GM19395 (cell line): ENCODE data around the gene PPP6R1.

Experiments used
- ATAC-seq: cut with Tn5 transposase; IDR thresholded peaks from one replicate; pipeline ENCODE4 v1.9.1; 2021; ENCODE audit warnings: mild to moderate bottlenecking, moderate library complexity; ENCODE audit not compliant: unreplicated experiment

PPP6R1 gene

DNA sequence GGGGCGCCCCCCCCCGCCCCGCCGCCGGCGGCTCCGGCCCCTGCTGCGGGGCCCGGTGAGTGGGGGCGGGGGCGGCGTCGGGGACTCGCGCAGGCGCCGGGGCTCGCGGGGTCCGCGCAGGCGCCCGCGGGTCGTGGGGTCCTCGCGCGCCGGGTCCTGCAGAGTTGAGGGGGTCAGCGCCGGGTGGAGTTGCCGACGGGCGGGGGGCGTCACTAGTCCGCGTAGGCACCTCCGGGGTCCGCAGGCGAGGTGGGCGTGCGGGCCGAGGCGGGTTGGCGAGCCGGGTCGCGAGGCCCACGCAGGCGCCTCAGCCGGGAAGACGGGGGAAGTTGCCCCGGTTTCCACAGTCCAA, 365 bp downstream of the PPP6R1 start:
- ATAC-seq, result peak; percentile 22

DNA sequence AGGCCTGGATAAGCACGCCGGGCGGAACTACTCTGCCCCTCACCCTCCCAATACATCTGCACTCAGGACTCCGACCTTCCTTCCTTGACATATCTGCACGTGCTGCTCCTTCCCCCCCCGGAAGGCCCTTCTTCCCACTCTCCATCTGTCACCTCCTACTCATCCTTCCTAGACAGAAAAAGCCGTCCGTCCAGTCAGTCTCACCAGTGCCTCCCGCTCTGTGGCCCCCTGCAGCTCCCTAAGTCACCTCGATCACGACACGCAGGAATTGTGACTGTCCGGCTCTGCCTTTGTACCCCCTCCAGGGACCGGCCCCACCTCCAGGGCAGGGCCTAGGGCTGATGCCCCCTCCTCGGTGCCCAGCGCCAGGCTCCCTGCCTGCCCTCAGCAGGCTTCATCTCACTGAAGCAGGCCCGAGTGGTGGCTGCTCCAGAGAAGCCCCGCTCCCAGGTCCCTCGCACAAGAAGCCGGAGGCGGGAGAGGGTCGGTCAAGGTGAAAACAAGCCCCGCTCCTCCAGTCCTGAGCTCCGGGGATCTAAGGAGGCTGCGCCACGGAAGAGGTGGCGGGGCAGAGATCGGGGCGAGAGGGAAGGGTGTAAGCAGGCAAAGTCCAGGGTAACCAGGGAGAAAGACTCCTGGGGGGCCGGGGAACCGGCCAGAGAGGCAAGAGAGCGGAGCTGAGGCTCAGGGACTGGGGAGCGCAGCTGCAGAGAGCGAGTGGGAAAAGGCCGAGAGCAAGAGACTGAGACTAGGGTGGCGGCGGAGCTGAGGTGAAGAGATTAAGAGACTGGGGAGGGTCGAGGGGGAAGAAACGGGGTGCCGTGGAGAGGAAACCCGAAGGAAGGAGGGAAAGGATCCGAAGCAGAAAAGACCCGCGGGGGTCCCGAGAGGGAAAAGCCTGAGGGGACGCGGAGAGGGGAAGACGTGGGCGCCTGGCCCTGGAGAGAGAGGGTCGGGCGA, 1.1 kb downstream of the PPP6R1 start:
- no peak for ATAC-seq

DNA sequence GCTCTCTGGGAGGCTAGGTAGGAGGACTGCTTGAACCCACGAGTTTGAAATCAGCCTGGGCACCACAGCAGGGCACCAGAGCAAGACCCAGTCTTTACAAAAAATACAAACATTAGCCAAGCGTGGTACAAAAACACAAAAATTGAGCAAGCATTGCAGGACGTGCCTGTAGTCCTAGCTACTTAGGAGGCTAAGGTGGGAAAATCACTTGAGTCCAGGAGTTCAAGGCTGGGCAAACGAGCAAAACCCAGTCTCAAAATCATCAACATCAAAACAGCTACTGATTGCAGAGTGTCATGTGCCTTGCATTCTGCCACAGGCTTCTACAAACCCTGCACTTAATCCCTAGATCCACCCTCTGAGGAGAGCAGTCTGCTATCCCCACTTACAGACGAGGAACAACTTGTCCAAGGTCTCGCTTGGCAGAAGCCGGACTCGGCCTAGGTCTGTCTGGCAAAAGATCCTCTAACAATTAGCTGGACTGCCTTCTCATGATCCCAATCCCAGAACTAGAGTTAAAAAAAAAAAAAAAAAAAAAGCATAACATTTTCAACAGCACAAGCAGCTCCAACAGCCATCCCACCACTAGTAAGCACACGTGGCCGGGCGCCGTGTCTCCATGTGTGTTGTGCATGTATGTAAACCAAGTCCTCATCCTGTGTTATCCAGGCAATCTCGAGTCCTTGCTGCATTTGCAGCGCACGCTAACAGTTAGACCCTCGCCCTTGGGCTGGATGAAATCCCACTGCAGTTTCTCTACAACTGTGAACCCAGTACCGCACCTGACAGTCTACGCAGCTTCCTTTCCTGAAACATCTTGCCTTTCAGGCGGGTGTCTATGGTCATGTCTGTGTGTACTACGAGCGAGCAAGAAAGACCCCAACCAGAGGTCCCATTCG, 2.0 kb downstream of the PPP6R1 start:
- no peak for ATAC-seq

DNA sequence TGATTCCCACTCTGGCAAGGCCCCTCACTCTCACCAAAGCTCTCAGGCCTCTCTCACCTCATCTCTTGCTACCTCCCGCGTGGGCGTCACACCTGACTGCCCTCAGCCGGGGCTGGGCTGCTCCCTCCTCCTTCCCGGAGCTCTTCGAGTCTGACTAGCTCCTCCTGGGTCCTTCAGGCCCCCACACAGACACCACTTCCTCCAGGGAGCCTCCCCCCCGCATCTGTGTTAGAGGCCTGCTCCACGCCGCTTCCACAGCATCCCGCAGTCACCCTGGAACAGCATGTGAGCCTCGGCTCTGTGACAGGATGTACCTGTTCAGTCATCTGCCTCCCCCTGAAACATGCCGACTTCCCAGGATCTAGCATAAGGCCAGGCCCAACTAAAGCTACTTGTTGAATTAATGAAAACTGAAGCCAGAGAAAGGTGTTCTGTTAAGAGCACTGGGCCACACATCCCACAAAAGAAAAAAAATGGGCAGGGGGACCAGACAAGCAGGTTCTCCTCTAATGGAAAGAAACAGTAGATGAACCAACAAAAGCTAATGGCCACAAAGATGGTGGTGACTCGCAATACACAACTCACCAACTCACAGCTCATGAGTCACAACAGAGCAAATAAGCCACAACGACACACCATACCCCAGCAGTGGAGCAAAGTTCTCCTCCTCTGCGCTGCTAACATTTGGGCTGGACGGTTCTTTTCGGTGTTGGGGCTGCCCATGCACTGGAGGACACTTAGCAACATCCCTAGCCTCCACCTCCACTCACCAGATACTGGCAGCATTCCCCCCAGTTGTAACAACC, 3.0 kb downstream of the PPP6R1 start:
- no peak for ATAC-seq

DNA sequence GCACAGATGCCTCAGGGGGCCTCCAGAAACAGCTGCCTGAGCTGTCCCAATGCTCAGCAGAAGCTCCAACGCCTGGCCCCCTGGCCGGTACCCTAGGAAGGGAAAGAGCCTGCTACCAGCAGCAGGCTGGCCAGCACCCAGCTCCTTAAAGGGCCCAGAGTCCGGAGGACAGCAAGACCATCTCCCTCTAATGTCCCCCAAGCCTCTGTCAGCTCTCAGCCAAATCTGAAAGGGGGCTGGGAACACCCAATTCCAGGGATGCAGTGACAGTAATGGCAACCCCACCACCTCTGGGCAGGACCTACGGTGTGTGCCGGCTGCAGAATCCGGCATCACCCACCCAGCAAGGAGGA, 4.2 kb downstream of the PPP6R1 start:
- no peak for ATAC-seq

DNA sequence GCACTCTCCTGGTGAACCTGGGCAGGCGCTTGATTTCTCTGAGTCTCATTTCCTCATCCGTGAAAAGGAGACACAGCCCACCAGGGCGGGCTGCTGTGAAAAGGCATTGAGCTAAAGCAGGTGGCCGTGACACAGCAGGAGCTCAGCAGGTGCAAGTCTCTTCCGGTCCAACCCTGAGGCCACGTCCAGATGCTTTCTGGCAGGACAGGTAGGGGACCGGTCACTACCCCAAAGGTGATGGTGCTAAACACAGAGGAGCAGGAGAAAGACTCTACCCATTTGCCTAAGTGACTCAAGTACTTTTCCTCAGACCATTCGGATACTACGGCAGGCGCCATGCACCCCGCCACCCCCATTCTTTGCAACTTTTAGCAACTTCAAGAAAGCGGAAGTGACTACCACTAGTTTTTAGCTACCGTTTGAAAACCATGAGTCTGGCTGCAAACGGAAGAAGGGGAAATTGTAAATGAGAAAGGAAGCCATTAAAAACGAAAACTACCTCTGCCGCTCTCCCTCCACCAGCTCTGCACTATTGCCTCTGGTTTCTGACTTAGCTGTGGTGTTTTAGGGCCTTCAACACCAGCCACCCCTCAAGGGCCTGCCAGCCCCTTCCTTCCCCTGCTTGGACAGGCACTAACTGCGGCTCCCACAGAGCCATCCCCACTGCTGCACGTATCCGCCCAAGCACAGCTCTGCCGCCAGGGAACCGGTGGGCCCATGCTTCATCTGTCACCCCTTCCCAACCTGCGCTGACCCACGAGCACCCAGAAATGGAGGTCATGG, 4.8 kb downstream of the PPP6R1 start:
- ATAC-seq, result peak; percentile 53

DNA sequence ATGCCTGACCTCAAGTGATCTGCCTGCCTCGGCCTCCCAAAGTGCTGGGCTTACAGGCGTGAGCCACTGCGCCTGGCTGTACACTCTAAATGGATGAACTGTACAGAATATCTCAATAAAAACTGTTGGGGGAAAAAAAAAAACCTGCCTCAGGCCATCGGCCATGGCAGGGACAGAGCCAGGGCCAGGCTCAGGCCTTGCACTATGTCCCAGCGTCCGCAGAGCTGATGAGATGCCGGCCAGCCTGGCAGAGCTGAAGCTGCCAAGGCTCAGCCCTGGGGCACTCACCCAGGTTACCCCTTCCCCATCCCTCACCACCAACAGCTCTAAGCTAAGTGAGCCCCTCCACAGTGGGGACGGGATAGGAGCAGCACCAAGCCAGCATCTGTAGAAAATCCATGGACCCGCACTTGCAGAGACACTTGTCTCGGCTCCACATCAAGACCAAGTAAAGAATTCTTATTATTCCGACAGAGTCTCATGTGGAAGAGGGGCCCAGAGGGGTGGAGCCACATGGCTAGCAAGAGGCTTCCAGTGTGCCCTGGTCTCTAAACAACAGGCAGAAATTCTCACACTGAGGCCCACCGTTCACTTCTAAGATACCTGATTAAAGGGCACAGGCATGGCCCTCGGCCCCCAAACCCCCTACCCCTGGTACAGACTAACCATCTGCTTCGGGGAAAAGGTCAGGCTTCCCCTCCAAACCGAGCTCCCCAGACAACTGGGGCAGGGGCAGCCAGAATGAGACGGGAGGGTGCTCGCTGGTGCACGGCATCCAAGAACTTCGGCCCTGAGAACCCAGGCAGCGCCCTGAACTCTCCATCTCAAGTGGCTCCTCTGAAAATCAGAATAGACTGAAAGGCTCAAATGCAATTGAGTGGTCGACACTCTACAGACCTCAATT, 5.8 kb downstream of the PPP6R1 start:
- peak; percentile 5 for ATAC-seq

DNA sequence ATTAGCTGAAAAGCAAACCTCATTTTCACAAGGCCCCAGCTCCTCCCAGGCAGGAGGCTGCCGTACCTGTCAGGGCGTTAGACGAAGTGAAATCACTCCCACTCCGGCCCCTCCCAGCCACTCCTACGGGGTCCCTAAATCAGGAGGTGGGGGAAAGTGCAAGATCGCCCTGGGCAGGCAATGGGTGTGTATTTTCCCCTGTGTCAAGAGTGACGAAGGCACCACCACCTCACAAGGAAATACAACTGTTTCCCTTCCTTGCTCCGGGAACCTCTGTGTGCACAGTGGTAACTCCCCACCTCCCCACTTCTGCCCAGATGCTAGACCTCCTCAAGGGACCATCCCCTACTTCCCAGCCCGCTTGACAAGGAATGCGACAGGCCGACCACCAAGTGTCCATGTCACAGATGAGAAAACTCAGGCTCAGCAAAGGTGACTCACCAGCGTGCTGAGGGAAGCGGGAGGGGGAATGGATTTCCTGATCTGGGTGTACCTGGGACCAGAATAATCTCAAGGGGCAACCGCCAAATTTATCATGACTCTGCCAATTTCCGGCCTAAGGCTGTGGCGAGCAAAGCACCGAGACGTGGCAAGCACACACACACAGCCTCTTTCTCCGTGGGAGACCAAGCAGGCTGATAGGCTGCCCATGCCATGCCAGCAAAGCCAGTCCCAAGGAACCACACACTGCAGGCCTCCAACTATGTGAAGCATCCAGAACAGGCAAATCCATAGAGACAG, 7.3 kb downstream of the PPP6R1 start:
- no peak for ATAC-seq

DNA sequence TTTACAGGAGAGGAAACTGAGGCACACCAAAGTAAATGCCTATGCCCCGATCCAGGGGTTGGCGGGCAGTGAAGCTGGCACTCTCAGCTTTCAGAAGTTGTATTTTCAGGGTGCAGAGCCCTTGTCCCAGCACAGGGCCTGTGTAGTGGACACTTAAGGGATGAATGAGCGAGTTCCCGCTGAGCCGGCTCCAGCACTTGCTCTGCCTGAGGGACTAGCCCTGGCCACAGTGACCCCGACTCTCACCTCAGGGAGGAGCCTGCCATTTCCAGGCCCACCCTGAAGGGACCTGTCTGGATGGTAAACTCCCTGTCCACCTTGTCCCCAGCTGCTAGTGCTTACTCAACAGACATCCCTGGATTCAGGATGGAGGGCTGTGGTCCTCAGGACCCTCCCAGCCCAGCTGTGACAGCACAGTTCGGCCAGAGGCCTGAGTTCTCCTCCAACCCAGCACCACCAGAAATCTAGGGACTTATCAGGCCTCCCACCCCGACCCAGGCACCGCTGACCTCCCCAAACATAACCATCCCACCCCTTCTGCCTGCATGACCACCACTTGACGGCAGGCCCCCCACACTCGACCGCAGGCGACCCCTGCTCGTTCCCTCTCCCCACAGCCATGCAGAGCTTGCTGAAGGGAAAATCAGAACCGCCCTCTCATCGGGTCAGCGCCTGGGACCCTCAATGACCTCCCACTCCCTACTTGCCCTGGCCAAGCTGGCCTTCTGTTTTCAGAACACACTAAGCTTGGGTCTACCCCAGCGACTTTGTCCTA, 8.4 kb downstream of the PPP6R1 start:
- no peak for ATAC-seq

DNA sequence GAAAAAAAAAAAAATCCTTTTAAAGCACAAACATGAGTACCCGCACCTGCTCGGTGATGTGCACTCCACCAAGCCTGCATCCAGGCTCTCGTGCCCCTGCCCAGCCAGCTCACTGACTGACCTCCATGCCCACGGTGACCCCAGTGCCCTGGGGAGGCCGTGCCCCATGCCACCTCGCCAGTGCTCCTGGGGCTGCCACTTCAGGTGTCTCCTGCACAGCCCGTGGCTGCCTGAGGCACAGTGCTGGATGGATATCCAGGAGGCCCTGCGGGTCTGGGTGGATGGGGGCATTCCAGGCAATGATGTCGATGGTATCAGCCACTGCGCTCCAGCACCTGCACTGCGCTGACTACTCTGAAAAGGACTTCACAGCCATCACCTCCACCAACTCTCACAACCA, 9.0 kb downstream of the PPP6R1 start:
- ATAC-seq, result no peak

DNA sequence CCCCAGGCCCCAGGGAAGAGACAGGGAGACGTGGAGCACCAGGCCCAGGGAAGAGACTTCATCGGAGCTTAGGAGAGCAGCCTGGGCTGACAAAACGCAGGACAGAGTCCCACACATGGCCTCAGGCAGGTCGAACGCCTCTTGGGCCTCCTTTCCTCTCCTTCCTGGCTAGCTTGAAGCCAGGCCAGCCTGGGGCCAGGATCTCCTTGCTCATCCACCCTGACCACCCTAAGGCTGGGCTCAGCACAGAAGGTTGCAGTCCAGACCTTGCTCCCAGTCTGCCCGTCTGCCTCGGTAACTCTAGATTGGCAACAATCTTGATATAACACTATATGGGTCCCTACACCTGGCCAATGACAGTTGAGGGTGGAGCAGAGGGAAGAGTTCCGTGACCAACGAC, 10.1 kb downstream of the PPP6R1 start:
- ATAC-seq, result no peak

DNA sequence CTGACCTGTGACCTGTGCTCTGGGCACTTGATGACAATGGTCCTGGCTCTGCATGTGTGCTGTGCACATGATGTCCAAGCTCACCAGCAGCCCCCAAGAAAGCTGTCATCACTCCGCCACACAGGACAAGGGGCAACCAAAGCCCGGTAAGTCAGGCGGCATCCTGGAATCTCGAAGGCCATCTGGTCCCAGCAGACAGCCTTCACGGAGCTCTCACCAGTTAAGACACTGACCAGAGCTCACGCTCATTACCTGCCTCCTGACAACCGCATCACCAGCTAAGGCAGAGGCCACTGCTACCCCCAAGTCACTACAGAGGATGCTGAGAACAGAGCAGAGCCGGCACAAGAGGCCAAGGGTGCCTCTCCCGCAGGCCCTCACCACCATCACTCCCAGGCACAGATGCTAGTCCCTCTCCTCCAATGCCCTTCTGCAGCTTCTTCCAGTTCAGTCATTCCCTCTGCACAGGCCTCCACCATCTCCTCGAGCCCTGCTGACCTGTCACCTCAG, 10.6 kb downstream of the PPP6R1 start:
- no peak for ATAC-seq

DNA sequence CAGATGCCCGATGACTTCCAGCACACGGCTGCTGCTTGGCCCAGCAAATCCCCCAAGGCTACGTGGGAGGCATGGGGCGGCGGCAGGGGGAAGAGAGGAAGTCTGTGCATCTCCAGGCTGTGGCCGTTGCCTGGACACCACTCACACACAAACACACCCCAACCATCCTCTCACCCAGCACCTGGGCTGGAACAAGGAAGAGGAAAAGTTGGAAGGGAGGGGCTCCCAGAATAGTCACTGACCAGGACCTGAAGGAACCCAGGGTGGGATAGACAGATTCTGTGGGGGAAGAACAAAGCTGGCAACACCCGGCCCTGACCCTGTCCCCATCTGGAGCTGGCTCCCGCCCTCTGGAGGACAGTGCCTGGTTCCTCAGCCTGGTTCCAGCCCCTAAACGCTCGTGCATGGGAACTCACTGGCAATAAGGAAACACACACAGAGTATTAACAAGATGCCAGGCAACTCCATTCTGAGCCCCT, 11.2 kb downstream of the PPP6R1 start:
- no peak for ATAC-seq

DNA sequence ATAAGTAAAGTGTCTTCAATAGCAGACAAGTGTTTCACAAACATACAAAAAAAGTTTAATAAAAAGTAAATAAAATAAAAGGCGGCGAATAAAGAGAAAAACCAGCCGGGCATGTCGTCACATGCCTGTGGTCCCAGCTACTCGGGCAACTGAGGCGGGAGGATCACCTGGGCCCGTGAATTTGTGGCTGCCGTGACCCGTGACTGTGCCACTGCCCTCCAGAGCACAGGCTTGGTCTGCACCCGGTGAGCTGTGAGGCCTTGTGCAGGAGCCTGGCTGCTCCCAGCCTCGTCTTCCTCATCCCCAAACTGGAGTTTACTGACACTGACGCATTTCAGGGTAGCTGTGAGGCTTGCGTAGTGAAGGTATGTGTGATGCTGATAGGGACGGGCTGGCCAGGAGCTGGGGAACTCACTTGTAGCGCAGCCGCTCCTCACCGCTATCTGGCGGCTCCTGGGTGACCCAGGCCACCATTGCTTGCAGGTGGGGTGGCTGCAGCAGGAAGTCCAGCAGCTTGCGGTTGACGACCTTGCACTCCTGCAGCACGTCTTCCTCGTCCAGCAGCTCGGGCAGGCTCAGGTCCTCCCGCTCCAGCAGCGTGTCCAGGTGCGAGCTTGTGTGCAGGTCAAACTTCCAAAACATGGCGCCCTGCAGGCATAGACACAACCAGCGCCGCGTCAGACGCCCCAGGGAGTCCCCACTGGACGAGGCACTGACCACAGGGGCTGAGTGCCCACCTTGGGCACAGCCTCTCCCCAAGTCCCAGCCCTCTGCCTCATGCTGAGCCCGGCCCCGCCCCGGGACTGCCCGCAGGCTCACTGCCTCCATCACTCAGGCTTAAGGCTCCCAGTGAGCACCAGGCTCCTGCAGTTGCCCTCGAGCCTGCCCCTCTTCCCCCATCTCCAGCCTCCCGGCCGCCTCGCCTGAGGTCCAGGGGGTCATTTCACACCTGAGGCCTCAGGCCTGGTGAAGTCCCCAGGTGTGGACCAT, 12.1 kb downstream of the PPP6R1 start:
- no peak for ATAC-seq

DNA sequence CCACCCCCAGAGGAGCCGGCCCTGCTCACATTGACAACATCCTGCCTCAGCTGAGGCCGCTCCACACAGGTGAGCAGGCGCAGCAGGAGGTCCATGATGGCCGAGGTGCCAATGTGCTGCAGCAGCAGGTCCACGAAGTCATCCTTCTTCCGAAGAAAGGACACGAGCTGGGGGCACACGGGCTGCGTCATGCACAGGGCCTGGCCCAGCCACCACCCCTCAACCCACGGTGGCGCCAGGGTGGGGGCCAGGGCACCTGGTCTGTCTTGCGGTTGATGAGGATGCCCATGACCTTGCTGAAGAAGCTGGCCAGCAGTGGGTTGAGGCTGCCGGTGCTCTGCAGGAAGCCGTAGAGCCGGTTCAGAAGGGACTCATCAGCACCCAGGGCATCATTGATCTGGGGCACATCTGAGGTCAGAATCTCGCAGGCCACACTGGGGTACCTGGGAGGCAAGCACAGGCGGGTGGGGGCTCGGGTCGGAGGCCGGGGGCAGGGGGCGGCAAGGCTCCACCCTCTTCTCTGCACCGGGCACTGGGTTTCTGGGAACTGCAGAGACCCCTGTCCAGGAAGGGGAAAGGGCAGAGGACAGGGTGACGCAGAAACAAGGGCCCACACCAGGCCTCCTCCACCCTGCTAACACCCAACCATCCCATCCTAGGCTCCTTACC, 13.4 kb downstream of the PPP6R1 start:
- ATAC-seq, result no peak
